Measurements from ENCODE around the gene SRL.
"Not testable (repeated sequence)": the region's sequence is repeated elsewhere in the genome, so short reads cannot be mapped to it uniquely, and the experiment has no call there.

SRL gene

DNA sequence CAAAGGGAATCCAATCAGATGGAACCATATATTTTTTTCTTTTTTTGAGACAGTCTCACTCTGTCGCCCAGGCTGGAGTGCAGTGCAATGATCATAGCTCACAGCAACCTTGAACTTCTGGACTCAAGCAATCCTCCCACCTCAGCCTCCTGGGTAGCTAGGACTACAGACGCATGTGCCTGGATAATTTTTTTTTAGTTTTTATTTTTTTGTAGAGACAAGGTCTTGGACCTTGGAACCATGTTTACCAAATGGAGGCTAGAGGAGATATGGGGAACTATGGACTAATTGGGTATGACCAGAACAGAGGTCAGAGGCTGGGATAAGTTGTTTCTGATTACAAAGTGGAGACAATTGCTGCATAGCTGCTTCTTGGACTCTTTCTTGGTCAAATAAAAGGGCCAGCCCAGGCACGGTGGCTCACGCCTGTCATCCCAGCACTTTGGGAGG is 84.5 kb downstream of the SRL start:
- DNase-seq: no peak

- DNase-seq: not testable (repeated sequence)
Measured at GRCh38 chr16:4156503-4156902, 85.4 kb downstream of the SRL start.

GRCh38 chr16:4153364-4153763 is 88.5 kb downstream of the SRL start:
- not testable (repeated sequence) for DNase-seq

- DNase-seq: no peak
Measured at GRCh38 chr16:4152267-4152666, 89.6 kb downstream of the SRL start.

DNA sequence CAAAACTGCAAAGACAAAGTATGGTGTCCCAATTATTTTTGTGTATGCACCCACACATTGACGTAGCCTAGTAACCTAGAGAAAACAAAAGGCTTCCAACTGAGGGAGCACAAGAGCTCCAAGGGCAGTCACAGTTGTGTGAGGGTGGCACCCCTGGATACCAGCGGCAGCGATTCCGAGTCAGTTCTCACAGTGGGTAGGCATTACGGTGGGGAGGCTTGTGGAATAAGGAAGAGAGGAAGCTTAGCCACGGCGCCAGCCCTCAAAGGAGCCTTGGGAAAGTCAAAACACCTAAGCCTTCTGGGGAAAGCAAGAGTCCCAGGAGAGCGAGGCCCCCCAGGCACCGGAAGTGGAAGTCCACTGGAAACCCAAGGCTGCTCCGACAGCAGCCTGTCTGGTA is 94.6 kb downstream of the SRL start:
- no peak for DNase-seq

- no peak for DNase-seq
Measured at GRCh38 chr16:4142268-4142667, 99.6 kb downstream of the SRL start.

- no peak for DNase-seq
Measured at GRCh38 chr16:4141604-4142003, 100.3 kb downstream of the SRL start.

DNA sequence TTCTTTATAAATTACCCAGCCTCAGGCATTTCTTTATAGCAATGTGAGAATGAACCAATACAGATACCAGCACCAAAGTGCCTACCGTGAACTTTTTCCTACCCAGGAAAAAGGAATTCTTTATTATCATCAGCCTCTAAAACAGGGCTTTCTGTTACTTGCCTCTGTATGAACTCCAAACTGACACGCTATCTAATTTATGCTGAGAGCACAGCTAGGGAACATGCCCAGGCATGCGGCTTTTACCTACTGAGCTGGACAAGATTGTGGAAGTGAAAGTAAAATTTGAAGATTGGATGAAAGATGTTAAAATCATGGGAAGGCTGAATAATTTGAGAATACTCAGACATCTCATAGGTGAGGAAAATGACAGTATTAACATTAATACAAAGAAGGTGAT is 101.2 kb downstream of the SRL start:
- no peak for DNase-seq

GRCh38 chr16:4139968-4140367 is 101.9 kb downstream of the SRL start:
- no peak for DNase-seq

Data from GF-D8 (cell line).